ENCODE measurements around the gene STK25. TPM values are rescaled to one million over a fixed set of nuclear protein-coding genes. Genes with fewer than 3 reads are reported as not detected.

STK25 gene
- total RNA-seq, 1 donor from 2014 or later, result 198 TPM

DNA sequence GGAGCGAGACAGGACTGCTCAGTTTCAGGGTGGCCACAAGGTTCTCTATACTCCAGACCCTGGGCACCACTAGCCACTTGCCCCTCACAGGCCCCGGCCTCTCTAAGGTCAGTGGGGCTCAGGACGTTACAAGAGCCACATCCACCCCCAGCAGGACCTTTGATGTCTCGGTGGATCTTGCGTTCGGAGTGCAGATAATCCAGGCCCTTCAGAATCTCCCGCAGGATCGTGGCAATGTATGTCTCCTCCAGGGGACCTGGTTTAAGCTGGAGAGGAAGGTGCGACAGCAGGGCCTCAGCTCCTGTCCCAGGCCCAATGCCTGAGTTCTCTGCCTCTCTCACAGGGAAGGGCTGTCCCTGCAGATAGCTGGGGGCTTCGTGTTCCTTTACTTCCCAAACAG, 8.4 kb downstream of the STK25 start:
- no peaks in the 10 kb centered on the region for H3K27me3 Mint-ChIP-seq
- no peaks in the 10 kb centered on the region for H3K9me3 Mint-ChIP-seq
- no peaks in the 10 kb centered on the region for H3K4me1 Mint-ChIP-seq (ENCODE audit: unreplicated experiment)
- TF ChIP-seq, protein P1, sequence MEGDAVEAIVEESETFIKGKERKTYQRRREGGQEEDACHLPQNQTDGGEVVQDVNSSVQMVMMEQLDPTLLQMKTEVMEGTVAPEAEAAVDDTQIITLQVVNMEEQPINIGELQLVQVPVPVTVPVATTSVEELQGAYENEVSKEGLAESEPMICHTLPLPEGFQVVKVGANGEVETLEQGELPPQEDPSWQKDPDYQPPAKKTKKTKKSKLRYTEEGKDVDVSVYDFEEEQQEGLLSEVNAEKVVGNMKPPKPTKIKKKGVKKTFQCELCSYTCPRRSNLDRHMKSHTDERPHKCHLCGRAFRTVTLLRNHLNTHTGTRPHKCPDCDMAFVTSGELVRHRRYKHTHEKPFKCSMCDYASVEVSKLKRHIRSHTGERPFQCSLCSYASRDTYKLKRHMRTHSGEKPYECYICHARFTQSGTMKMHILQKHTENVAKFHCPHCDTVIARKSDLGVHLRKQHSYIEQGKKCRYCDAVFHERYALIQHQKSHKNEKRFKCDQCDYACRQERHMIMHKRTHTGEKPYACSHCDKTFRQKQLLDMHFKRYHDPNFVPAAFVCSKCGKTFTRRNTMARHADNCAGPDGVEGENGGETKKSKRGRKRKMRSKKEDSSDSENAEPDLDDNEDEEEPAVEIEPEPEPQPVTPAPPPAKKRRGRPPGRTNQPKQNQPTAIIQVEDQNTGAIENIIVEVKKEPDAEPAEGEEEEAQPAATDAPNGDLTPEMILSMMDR (conservative IDR thresholded peaks at IDR 0.05), result no peak
- H3K4me3 Mint-ChIP-seq, result no peak overlapping the region
- H3K36me3 Mint-ChIP-seq, result no peaks in the 10 kb centered on the region
- no peak overlapping the region for H3K27ac Mint-ChIP-seq
- no peak for DNase-seq (ENCODE audit: extremely low spot score, unreplicated experiment)

DNA sequence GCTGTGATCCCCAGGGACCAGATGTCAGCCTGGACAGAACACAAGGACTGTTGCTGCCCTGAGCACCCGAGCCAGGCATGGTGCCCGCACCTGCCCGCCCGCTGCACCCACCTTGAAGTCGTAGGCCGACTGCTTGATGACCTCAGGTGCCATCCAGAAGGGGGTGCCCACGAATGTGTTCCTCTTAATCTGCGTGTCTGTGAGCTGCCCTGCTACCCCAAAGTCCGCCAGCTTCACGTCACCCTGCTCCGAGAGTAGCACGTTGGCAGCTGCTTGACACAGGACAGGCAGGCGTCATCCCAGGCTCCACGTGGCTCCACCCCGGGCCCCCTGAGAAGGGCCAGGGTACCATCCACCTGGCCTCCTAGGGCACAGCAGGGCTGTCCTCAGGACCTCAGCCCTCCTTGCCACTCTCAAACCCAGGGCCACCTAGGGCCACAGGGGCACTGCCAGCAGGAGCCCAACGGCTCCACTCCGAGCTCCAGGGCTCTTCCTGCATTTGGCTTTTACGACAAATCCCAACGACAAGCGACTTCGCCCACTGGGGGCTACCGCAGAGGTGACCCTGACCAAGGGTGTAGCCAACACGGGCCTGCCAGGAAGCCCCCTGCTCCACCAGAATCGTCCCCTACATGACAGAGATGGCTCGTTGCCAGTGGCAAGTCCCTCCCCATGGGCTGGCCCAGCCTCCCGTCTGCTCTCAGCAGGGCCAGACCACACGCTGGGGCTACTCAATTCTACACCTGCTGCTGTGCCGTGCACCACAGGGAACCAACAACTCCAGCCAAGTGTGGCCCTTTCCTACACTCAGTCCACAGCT, 9.0 kb downstream of the STK25 start:
- Mint-ChIP-seq H3K27ac (no peak overlapping the region), H3K4me1 (ENCODE audit: unreplicated experiment) (no peaks in the 10 kb centered on the region), H3K9me3 (no peaks in the 10 kb centered on the region), H3K4me3 (no peak overlapping the region), H3K36me3 (no peaks in the 10 kb centered on the region), H3K27me3 (no peaks in the 10 kb centered on the region)
- TF ChIP-seq, protein P1 (conservative IDR thresholded peaks at IDR 0.05), result no peak
- DNase-seq (ENCODE audit: extremely low spot score, unreplicated experiment), result no peak

DNA sequence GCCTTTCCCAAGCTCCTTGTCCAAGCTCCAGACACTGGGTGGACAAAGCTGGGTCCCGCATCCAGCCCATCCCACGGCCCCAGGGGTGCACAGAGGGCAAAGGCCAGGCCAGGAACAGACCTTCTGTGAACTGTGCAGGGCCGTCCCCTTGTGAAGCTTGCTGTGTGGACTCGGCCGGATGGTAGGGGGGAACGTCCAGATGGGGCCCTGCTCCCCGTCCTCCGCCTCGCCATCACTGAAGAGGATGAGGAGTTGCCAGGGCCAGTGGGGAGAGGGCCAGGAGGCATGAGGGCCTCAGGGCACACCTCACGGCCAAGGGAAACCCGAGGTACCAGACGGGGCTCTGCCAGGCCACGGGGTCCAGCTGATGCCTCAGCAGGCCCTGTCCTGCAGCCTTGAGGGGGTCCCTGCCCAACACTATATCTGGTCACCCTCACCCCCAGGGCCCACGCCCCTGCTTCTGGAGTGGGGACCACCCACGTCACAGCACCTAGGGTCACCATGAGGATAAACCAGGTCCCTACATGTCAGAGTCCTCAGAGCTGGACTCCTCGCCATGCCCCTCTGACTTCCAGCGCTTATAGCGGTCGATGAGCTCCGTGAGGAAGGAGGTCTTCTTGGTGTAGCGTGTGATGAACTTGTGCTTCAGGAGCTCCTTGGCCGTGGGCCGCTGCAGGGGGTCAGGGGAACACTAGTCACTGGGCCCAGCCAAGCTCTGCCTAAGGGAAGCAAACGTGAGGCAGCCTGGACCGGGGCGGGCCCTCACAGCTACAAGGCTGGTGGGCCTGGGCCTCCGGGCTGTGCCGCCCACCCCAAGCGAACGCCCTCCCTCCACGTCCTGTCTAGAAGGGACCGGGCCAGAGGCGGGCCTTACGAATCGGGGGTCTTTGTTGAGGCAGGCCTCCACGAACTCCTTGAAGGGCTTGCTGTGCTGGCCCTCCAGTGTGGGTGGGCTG, 10.0 kb downstream of the STK25 start:
- Mint-ChIP-seq H3K27ac (no peak overlapping the region), H3K9me3 (no peaks in the 10 kb centered on the region), H3K4me1 (ENCODE audit: unreplicated experiment) (no peaks in the 10 kb centered on the region), H3K36me3 (no peaks in the 10 kb centered on the region), H3K4me3 (no peak overlapping the region), H3K27me3 (no peaks in the 10 kb centered on the region)
- TF ChIP-seq, protein P1 (conservative IDR thresholded peaks at IDR 0.05), result no peak
- no peak for DNase-seq (ENCODE audit: extremely low spot score, unreplicated experiment)

DNA sequence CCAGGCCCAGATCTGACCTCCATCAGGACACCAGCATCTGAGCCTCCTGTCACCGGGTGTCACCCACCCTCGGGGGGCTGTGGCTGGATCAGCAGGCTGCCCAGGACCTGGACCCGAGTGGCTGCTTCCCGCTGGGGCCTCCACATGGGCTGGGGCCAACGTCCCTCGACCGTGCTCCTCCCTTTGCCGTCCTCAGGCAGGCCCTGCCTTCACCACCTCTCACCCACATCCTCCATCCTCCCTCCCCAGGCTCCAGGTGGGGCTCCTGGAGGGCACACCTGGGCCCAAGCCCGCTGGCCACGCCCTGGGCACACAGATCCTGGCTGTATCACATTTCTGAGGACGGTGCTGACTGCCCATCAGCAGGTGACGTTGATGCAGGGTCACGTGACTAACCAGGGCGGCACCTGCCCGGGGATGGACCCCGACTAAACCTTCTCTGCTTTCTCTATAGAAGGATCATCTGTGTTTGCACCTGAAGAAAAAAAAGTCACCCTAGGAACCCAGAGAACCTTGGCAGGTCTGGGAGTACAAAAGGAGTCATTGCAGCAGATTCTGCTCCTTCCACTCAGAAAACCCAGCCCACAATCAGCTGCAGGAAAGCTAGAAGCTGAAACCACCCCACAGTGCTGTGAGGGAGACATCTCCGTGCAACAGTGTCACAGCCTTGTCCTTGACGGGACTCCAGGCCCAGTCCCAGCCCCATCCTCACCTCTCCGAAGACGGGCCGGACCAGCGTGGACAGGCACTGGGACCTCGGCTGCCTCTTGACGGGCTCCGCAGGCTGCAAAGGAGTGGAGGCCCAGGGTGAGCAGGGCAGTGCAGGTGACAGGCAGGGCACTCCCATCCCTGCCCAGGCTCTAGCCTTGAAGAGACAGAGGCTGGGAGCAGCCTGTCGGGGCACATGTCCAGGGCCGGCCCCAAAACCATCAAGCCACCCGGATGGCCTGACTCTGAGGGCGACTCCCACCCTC, 11.2 kb downstream of the STK25 start:
- TF ChIP-seq, protein P1 (conservative IDR thresholded peaks at IDR 0.05), result no peak
- Mint-ChIP-seq H3K4me3 (no peak overlapping the region), H3K27me3 (no peaks in the 10 kb centered on the region), H3K9me3 (no peaks in the 10 kb centered on the region), H3K4me1 (ENCODE audit: unreplicated experiment) (no peaks in the 10 kb centered on the region), H3K36me3 (peaks cover 5% of the 10 kb centered on the region), H3K27ac (no peak overlapping the region)
- no peak for DNase-seq (ENCODE audit: extremely low spot score, unreplicated experiment)

Measured in type B pancreatic cell (in vitro differentiated cells).